ENCODE data around the gene HEYL. TPM values are rescaled to one million over a fixed set of nuclear protein-coding genes. Genes with fewer than 3 reads are reported as not detected.

The HEYL gene
- total and polyA plus RNA-seq, 9 of the 15 experiments (the other 6 are each of a cell fraction or from before 2014, with no cell fraction given) = 0.13 to 0.89 (median 0.25) TPM

DNA sequence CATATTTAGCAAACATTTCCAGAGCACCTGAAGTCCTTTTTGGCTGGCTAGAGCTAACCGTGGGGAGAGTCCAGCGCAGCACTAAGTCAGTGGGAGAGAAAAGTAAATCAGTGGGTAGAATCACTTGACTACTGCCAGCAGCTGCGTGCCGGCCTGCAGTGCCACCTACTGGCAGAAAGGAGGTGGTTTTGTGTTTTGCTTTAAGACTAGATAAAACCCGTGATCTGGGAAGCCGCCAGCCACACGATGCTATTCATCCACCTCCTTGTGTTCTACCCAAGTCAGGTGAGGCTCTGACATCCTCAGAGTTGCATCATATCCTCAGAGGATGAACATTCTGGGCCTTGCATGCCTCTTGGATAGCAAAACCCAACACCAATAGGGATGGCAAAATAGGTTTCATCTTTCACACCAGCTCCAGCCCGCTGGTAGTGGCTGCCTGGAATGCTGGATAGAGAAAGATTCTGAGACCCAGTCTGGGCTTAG, 14.1 kb upstream of the HEYL start (continued):
- TF ChIP-seq, protein P1, sequence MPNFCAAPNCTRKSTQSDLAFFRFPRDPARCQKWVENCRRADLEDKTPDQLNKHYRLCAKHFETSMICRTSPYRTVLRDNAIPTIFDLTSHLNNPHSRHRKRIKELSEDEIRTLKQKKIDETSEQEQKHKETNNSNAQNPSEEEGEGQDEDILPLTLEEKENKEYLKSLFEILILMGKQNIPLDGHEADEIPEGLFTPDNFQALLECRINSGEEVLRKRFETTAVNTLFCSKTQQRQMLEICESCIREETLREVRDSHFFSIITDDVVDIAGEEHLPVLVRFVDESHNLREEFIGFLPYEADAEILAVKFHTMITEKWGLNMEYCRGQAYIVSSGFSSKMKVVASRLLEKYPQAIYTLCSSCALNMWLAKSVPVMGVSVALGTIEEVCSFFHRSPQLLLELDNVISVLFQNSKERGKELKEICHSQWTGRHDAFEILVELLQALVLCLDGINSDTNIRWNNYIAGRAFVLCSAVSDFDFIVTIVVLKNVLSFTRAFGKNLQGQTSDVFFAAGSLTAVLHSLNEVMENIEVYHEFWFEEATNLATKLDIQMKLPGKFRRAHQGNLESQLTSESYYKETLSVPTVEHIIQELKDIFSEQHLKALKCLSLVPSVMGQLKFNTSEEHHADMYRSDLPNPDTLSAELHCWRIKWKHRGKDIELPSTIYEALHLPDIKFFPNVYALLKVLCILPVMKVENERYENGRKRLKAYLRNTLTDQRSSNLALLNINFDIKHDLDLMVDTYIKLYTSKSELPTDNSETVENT (CRISPR knock-in tag; IDR thresholded peaks at IDR 0.05) = no peak
- TF ChIP-seq STAG1 (CRISPR knock-in tag; IDR thresholded peaks at IDR 0.05; ENCODE audit: borderline replicate concordance) (peak; percentile 58; the same call in 1 of the 2 replicates), CBFA2T3 (IDR thresholded peaks at IDR 0.05) (no peak), XRCC3 (IDR thresholded peaks at IDR 0.05) (no peak), CBX1 (IDR thresholded peaks at IDR 0.05; ENCODE audit: low read depth) (no peak), SREBF1 (IDR thresholded peaks at IDR 0.05; ENCODE audit: borderline replicate concordance, low read depth, low read length) (no peak), ZNF184 (CRISPR knock-in tag; IDR thresholded peaks at IDR 0.05) (no peak), KAT2B (IDR thresholded peaks at IDR 0.05; ENCODE audit: low read depth, low read length) (no peak), SNIP1 (IDR thresholded peaks at IDR 0.05; ENCODE audit: low read depth) (no peak), ELF4 (CRISPR knock-in tag; IDR thresholded peaks at IDR 0.05) (no peak)
- TF ChIP-seq, protein P2, sequence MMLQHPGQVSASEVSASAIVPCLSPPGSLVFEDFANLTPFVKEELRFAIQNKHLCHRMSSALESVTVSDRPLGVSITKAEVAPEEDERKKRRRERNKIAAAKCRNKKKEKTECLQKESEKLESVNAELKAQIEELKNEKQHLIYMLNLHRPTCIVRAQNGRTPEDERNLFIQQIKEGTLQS (IDR thresholded peaks at IDR 0.05) = peak; percentile 52
- TF ChIP-seq, protein P2 (CRISPR knock-in tag; conservative IDR thresholded peaks at IDR 0.05) = no peak
- TF ChIP-seq, protein P3, sequence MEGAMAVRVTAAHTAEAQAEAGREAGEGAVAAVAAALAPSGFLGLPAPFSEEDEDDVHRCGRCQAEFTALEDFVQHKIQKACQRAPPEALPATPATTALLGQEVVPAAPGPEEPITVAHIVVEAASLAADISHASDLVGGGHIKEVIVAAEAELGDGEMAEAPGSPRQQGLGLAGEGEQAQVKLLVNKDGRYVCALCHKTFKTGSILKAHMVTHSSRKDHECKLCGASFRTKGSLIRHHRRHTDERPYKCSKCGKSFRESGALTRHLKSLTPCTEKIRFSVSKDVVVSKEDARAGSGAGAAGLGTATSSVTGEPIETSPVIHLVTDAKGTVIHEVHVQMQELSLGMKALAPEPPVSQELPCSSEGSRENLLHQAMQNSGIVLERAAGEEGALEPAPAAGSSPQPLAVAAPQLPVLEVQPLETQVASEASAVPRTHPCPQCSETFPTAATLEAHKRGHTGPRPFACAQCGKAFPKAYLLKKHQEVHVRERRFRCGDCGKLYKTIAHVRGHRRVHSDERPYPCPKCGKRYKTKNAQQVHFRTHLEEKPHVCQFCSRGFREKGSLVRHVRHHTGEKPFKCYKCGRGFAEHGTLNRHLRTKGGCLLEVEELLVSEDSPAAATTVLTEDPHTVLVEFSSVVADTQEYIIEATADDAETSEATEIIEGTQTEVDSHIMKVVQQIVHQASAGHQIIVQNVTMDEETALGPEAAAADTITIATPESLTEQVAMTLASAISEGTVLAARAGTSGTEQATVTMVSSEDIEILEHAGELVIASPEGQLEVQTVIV (CRISPR knock-in tag; IDR thresholded peaks at IDR 0.05; ENCODE audit: borderline replicate concordance) = no peak
- TF ChIP-seq, protein P4, sequence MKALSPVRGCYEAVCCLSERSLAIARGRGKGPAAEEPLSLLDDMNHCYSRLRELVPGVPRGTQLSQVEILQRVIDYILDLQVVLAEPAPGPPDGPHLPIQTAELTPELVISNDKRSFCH (CRISPR knock-in tag; IDR thresholded peaks at IDR 0.05) = no peak
- TF ChIP-seq, protein P4 (tag; IDR thresholded peaks at IDR 0.05) = no peak
- TF ChIP-seq, protein P5, sequence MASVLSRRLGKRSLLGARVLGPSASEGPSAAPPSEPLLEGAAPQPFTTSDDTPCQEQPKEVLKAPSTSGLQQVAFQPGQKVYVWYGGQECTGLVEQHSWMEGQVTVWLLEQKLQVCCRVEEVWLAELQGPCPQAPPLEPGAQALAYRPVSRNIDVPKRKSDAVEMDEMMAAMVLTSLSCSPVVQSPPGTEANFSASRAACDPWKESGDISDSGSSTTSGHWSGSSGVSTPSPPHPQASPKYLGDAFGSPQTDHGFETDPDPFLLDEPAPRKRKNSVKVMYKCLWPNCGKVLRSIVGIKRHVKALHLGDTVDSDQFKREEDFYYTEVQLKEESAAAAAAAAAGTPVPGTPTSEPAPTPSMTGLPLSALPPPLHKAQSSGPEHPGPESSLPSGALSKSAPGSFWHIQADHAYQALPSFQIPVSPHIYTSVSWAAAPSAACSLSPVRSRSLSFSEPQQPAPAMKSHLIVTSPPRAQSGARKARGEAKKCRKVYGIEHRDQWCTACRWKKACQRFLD (CRISPR knock-in tag; IDR thresholded peaks at IDR 0.05) = no peak

Data from K562 (cell line).